Measurements from ENCODE around the gene GADD45GIP1.

DNA sequence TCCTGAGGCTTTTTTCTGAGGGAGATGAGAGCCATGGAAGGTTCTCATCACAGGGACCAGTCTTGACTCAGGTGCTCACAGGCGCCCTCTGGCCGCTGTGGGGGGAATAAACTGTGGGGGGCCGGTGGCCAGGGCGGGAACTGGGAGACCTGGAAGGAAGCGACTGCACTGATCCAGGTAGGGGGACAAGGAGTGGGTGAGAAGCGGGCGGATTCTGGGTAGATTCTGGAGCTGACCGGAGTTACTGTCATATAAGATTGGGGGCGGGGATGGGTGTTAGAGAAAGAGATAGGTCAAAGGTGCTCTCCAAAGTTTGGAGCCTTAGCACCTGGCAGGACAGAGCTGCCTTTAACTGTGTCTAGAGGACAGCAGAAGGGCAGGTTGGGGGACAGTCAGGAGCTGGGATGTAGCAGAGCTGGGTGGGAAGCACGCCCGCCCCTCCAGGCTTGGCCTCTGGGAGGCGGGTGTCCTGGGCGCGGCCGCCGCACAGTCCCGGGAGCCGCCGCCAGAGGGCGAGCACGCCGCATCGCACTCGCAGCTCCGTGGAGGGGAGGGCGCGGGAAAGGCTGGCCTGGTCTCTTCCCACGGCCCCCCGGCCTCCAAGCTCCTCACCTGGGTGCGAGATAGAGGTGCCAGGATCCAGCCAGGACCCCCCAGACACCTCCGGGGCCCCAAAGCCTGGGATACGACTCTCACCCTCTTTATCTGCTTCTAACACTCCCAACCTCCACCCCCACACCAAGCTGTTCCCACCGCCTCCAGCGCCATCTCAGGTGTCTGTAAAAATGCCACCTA lies 8.2 kb upstream of the GADD45GIP1 start:
- TF ChIP-seq EZH2 (IDR thresholded peaks at IDR 0.05; ENCODE audit: borderline replicate concordance, insufficient read depth, low read depth, low read length, poor library complexity, severe bottlenecking) = no peak
- TF ChIP-seq, protein P1, sequence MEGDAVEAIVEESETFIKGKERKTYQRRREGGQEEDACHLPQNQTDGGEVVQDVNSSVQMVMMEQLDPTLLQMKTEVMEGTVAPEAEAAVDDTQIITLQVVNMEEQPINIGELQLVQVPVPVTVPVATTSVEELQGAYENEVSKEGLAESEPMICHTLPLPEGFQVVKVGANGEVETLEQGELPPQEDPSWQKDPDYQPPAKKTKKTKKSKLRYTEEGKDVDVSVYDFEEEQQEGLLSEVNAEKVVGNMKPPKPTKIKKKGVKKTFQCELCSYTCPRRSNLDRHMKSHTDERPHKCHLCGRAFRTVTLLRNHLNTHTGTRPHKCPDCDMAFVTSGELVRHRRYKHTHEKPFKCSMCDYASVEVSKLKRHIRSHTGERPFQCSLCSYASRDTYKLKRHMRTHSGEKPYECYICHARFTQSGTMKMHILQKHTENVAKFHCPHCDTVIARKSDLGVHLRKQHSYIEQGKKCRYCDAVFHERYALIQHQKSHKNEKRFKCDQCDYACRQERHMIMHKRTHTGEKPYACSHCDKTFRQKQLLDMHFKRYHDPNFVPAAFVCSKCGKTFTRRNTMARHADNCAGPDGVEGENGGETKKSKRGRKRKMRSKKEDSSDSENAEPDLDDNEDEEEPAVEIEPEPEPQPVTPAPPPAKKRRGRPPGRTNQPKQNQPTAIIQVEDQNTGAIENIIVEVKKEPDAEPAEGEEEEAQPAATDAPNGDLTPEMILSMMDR (IDR thresholded peaks at IDR 0.05) = peak; percentile 92

Measured in B cell (primary cell).